ENCODE measurements around the gene RAB12. TPM values are rescaled to one million over a fixed set of nuclear protein-coding genes. Genes with fewer than 3 reads are reported as not detected.

RAB12 gene
- total RNA-seq, 1 experiment from 2014 or later, result 32.7 TPM

GRCh38 chr18:8561123-8561910 is 47.9 kb upstream of the RAB12 start:
- Histone ChIP-seq H3K9me2 (ENCODE audit: insufficient read depth) (no peaks in the 10 kb centered on the region), H3K27ac (ENCODE audit: low read depth, low read length) (no peak overlapping the region), H3K36me3 (ENCODE audit: control insufficient read depth in 1 of 2, insufficient read depth in 2 of 2, low read length in 2 of 2) (no peaks in the 10 kb centered on the region), H3K4me2 (ENCODE audit: low read length) (no peak overlapping the region), H4K20me1 (ENCODE audit: insufficient read depth) (no peaks in the 10 kb centered on the region), H3K9ac (ENCODE audit: low read length) (no peak overlapping the region), H3K27me3 (ENCODE audit: insufficient read depth, low read length) (no peaks in the 10 kb centered on the region), H3K79me2 (ENCODE audit: insufficient read depth, low read length) (no peaks in the 10 kb centered on the region), H3K4me3 (replicated peaks in 1 of 2; ENCODE audit: low read depth in 1 of 2, low read length in 2 of 2) (no peak overlapping the region), H3K4me1 (ENCODE audit: control insufficient read depth in 1 of 2, insufficient read depth in 2 of 2, low read length in 2 of 2) (no peaks in the 10 kb centered on the region), H3K9me3 (ENCODE audit: control insufficient read depth in 1 of 2, insufficient read depth in 1 of 2, low read depth in 1 of 2, low read length in 2 of 2) (no peaks in the 10 kb centered on the region), H2AFZ (ENCODE audit: low read depth, low read length, poor library complexity, severe bottlenecking) (no peak overlapping the region)
- ChIA-PET CTCF (no interaction called here), RAD21 (ENCODE audit: low non-redundant PET in 1 of 2, low total read pairs in 2 of 2, uncharacterized antibody in 2 of 2, unreplicated experiment in 2 of 2) (no interaction called here), POLR2A (no interaction called here)
- no peak for ATAC-seq
- no peak for DNase-seq (ENCODE audit: low read depth, low spot score)
- intact Hi-C loops (cut with micrococcal nuclease), result no loop called here
- BruUV-seq (replicated peaks), result no TSS peak
- TF ChIP-seq CBX3 (IDR thresholded peaks at IDR 0.05; ENCODE audit: low read depth), result no peak
- no peak for TF ChIP-seq ATF3 (IDR thresholded peaks at IDR 0.05)
- TF ChIP-seq SRF (IDR thresholded peaks at IDR 0.05; ENCODE audit: low read depth), result no peak
- no peak for TF ChIP-seq CTCF (IDR thresholded peaks at IDR 0.05 in 2 of 3, conservative IDR thresholded peaks at IDR 0.05 in 1 of 3; ENCODE audit: borderline replicate concordance in 1 of 3, insufficient read depth in 1 of 3, low read depth in 2 of 3, low read length in 2 of 3)
- TF ChIP-seq SP1 (IDR thresholded peaks at IDR 0.05; ENCODE audit: low read depth), result no peak
- no peak for TF ChIP-seq EZH2phosphoT487 (IDR thresholded peaks at IDR 0.05; ENCODE audit: borderline replicate concordance)
- TF ChIP-seq MAX (IDR thresholded peaks at IDR 0.05), result no peak
- TF ChIP-seq CEBPB (IDR thresholded peaks at IDR 0.05; ENCODE audit: low read depth), result no peak
- no peak for TF ChIP-seq POLR2AphosphoS5 (IDR thresholded peaks at IDR 0.05; ENCODE audit: low read depth, low read length)
- no peak for TF ChIP-seq EGR1 (IDR thresholded peaks at IDR 0.05; ENCODE audit: low read depth)
- no peak for TF ChIP-seq RAD21 (IDR thresholded peaks at IDR 0.05; ENCODE audit: low read depth)
- no peak for TF ChIP-seq POLR2A (IDR thresholded peaks at IDR 0.05; ENCODE audit: borderline replicate concordance, extremely low read depth, insufficient read depth, insufficient read length)
- TF ChIP-seq YY1 (IDR thresholded peaks at IDR 0.05; ENCODE audit: extremely low read depth, insufficient replicate concordance, low read depth, low read length), result no peak
- TF ChIP-seq JUND (IDR thresholded peaks at IDR 0.05), result no peak
- TF ChIP-seq EZH2 (IDR thresholded peaks at IDR 0.05), result no peak
- TF ChIP-seq ZNF274 (IDR thresholded peaks at IDR 0.05; ENCODE audit: low read depth, low read length), result no peak
